HEK293 (cell line): ENCODE measurements around the gene TOMM7.

ENCODE experiments used
- GLI4 ChIP-seq: fragments of 450-650 bp; formaldehyde crosslinking; IDR thresholded peaks from 2 replicates; pipeline ENCODE4 v1.5.1; 2016; ENCODE audit warnings: missing biosample characterization, missing genetic modification characterization
- ZNF138 ChIP-seq: fragments of 450-650 bp; formaldehyde crosslinking; IDR thresholded peaks from 2 replicates; pipeline ENCODE4 v1.5.1; 2016; ENCODE audit warnings: missing biosample characterization, missing genetic modification characterization, borderline replicate concordance
- ZNF169 ChIP-seq: fragments of 450-650 bp; formaldehyde crosslinking; IDR thresholded peaks from 2 replicates; pipeline ENCODE4 v1.5.1; 2016; ENCODE audit warnings: missing biosample characterization, missing genetic modification characterization
- ZNF175 ChIP-seq: fragments of 450-650 bp; formaldehyde crosslinking; IDR thresholded peaks from 2 replicates; pipeline ENCODE4 v1.5.1; 2016; ENCODE audit warnings: missing biosample characterization, missing genetic modification characterization
- ZNF239 ChIP-seq: fragments of 450-650 bp; formaldehyde crosslinking; IDR thresholded peaks from 2 replicates; pipeline ENCODE4 v1.5.1; 2016; ENCODE audit warnings: missing biosample characterization, missing genetic modification characterization
- ZNF747 ChIP-seq: fragments of 450-650 bp; formaldehyde crosslinking; IDR thresholded peaks from 2 replicates; pipeline ENCODE4 v1.5.1; 2016; ENCODE audit warnings: missing biosample characterization, missing genetic modification characterization
- ZNF76 ChIP-seq: fragments of 450-650 bp; formaldehyde crosslinking; IDR thresholded peaks from 2 replicates; pipeline ENCODE4; 2016; ENCODE audit warnings: low read depth, missing biosample characterization, missing genetic modification characterization, borderline replicate concordance
- TF ChIP-seq, protein P1 (sequence below): fragments of 450-650 bp; IDR thresholded peaks from 2 replicates; pipeline ENCODE4 v1.5.1; 2018; ENCODE audit warnings: missing biosample characterization, mild to moderate bottlenecking, missing genetic modification characterization
- TF ChIP-seq, protein P2 (sequence below): fragments of 450-650 bp; formaldehyde crosslinking; IDR thresholded peaks from 2 replicates; pipeline ENCODE4 v1.5.1; 2016; ENCODE audit warnings: missing biosample characterization, missing genetic modification characterization
- TF ChIP-seq, protein P3 (sequence below): fragments of 450-650 bp; formaldehyde crosslinking; IDR thresholded peaks from 2 replicates; pipeline ENCODE4 v1.5.1; 2016; ENCODE audit warnings: missing biosample characterization, missing genetic modification characterization

DNA sequence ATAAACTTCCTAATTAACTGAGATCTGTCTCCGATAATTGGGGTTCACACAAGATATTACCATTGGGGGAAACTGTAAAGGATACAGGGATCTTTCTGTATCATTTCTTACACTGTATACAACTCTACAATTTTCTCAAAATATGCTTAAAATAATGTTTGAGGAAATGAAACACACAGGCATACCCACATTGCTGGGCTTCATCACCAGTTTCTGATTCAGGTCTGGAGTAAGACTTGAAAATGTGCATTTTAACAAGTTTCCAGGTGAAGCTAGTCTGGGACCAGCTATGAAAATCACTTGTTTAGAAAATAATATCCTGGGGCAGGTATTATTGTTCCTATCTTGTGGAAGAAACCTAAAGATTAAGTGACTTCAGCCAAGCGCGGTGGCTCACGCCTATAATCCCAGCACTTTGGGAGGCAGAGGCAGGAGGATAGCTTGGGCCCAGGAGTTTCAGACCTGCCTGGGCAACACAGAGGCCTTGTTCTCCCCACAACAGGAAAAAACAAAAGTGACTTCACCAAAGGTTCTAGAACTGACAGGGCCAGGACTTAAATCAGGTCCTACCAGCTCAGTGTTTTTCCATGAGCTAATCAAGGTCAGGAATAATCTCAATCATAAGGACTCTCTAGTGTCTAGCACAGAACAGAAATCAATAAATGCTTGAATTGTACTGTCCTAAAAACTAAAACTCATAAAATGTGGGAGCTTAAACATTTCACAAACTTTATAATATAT, 12.6 kb downstream of the TOMM7 start:
- TF ChIP-seq ZNF239 (tag by site-specific recombination) (no peak), GLI4 (tag by site-specific recombination) (no peak), ZNF747 (tag by site-specific recombination) (no peak), ZNF76 (no peak), ZNF169 (tag by site-specific recombination) (no peak), ZNF138 (no peak), ZNF175 (tag by site-specific recombination) (no peak)
- TF ChIP-seq, protein P1, sequence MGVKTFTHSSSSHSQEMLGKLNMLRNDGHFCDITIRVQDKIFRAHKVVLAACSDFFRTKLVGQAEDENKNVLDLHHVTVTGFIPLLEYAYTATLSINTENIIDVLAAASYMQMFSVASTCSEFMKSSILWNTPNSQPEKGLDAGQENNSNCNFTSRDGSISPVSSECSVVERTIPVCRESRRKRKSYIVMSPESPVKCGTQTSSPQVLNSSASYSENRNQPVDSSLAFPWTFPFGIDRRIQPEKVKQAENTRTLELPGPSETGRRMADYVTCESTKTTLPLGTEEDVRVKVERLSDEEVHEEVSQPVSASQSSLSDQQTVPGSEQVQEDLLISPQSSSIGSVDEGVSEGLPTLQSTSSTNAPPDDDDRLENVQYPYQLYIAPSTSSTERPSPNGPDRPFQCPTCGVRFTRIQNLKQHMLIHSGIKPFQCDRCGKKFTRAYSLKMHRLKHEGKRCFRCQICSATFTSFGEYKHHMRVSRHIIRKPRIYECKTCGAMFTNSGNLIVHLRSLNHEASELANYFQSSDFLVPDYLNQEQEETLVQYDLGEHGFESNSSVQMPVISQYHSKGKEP (tag by site-specific recombination) = no peak
- TF ChIP-seq, protein P2, sequence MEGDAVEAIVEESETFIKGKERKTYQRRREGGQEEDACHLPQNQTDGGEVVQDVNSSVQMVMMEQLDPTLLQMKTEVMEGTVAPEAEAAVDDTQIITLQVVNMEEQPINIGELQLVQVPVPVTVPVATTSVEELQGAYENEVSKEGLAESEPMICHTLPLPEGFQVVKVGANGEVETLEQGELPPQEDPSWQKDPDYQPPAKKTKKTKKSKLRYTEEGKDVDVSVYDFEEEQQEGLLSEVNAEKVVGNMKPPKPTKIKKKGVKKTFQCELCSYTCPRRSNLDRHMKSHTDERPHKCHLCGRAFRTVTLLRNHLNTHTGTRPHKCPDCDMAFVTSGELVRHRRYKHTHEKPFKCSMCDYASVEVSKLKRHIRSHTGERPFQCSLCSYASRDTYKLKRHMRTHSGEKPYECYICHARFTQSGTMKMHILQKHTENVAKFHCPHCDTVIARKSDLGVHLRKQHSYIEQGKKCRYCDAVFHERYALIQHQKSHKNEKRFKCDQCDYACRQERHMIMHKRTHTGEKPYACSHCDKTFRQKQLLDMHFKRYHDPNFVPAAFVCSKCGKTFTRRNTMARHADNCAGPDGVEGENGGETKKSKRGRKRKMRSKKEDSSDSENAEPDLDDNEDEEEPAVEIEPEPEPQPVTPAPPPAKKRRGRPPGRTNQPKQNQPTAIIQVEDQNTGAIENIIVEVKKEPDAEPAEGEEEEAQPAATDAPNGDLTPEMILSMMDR = no peak
- TF ChIP-seq, protein P3, sequence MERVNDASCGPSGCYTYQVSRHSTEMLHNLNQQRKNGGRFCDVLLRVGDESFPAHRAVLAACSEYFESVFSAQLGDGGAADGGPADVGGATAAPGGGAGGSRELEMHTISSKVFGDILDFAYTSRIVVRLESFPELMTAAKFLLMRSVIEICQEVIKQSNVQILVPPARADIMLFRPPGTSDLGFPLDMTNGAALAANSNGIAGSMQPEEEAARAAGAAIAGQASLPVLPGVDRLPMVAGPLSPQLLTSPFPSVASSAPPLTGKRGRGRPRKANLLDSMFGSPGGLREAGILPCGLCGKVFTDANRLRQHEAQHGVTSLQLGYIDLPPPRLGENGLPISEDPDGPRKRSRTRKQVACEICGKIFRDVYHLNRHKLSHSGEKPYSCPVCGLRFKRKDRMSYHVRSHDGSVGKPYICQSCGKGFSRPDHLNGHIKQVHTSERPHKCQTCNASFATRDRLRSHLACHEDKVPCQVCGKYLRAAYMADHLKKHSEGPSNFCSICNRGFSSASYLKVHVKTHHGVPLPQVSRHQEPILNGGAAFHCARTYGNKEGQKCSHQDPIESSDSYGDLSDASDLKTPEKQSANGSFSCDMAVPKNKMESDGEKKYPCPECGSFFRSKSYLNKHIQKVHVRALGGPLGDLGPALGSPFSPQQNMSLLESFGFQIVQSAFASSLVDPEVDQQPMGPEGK = no peak
